Brain microvascular endothelial cell (primary cell): ENCODE data around the gene PCDHGC3.
"Not testable (repeated sequence)": the region's sequence is repeated elsewhere in the genome, so short reads cannot be mapped to it uniquely, and the experiment has no call there.

Experiments
- DNase-seq: peaks from one replicate; pipeline ENCODE4 v3.0.0-alpha.2; 2020
- H3K27ac ChIP-seq: fragments of 250-450 bp; sonication (Bioruptor Pico); 2 replicates; pipeline ENCODE4 v1.5.1; 2020; ENCODE audit warnings: mild to moderate bottlenecking, moderate library complexity
- H3K27me3 ChIP-seq: fragments of 250-450 bp; sonication (Bioruptor Pico); replicated peaks from 2 replicates; pipeline ENCODE4 v1.5.1; 2020; ENCODE audit warnings: mild to moderate bottlenecking
- H3K36me3 ChIP-seq: fragments of 250-450 bp; sonication (Bioruptor Pico); replicated peaks from 2 replicates; pipeline ENCODE4 v1.5.1; 2020; ENCODE audit warnings: mild to moderate bottlenecking
- H3K4me3 ChIP-seq: 2 replicates; pipeline ENCODE4 v1.5.1; 2011; ENCODE audit warnings: low read depth, mild to moderate bottlenecking, control low read depth, low read length, moderate library complexity
- CTCF ChIP-seq: IDR thresholded peaks from 2 replicates; pipeline ENCODE4 v1.5.1; 2011; ENCODE audit warnings: low read depth, mild to moderate bottlenecking, moderate library complexity, low read length, control low read depth, inconsistent platforms; ENCODE audit errors: missing control alignments
- in situ Hi-C: cut with HindIII; loops from 2 replicates; pipeline ENCODE4 v1.10.0; 2017; ENCODE audit warnings: low sequenced_read_pairs, low pct_ligation_motif_present

The PCDHGC3 gene

GRCh38 chr5:141475625-141476131 lies at the start of gene PCDHGC3:
TSS of gene PCDHGC3 (plus strand) at chr5:141475966. CDS start at chr5:141476117, 151 bp downstream.
- peak; percentile 95 for DNase-seq
- Histone ChIP-seq H3K27me3 (no peaks in the 10 kb centered on the region), H3K4me3 (peak within 1 kb of the TSS; percentile 84), H3K27ac (peak within 1 kb of the TSS; percentile 59), H3K36me3 (no peaks in the 10 kb centered on the region)
- in situ Hi-C loops, result no loop called here
- peak; percentile 51 for TF ChIP-seq CTCF

GRCh38 chr5:141427783-141428426 lies 47.9 kb upstream of the PCDHGC3 start:
- H3K4me3 ChIP-seq, result no peak overlapping the region
- TF ChIP-seq CTCF, result no peak
- H3K36me3 ChIP-seq, result no peaks in the 10 kb centered on the region
- H3K27me3 ChIP-seq, result no peaks in the 10 kb centered on the region
- H3K27ac ChIP-seq, result no peak overlapping the region
- in situ Hi-C loops, result no loop called here
- no peak for DNase-seq

GRCh38 chr5:141430332-141431113 lies 45.2 kb upstream of the PCDHGC3 start, which contains the start of gene PCDHGA12:
TSS of gene PCDHGA12 (plus strand) at chr5:141430507. CDS start at chr5:141430760, 253 bp downstream.
- peak within 1 kb of the TSS; percentile 15 for H3K27ac ChIP-seq
- in situ Hi-C loops, result no loop called here
- TF ChIP-seq CTCF, result peak; percentile 76
- H3K4me3 ChIP-seq, result peak within 1 kb of the TSS; percentile 55
- peak; percentile 87 for DNase-seq
- no peaks in the 10 kb centered on the region for H3K27me3 ChIP-seq
- H3K36me3 ChIP-seq, result no peaks in the 10 kb centered on the region

GRCh38 chr5:141431286-141431685 lies 44.5 kb upstream of the PCDHGC3 start:
- no peak for TF ChIP-seq CTCF
- no peaks in the 10 kb centered on the region for H3K36me3 ChIP-seq
- no peak overlapping the region for H3K27ac ChIP-seq
- no peaks in the 10 kb centered on the region for H3K27me3 ChIP-seq
- no peak for DNase-seq
- H3K4me3 ChIP-seq, result peak overlapping the region; percentile 55
- in situ Hi-C loops, result no loop called here

- H3K4me3 ChIP-seq, H3K36me3 ChIP-seq, H3K27ac ChIP-seq, DNase-seq, in situ Hi-C loops, H3K27me3 ChIP-seq: not testable (repeated sequence)
Observed at GRCh38 chr5:141432308-141432707, 43.5 kb upstream of the PCDHGC3 start.

GRCh38 chr5:141432726-141433125 lies 43.0 kb upstream of the PCDHGC3 start:
- H3K27me3 ChIP-seq, H3K4me3 ChIP-seq, in situ Hi-C loops: not testable (repeated sequence)

More at GRCh38 chr5:141432726-141433125, 43.0 kb upstream of the PCDHGC3 start:
- not testable (repeated sequence) for H3K27ac ChIP-seq, H3K36me3 ChIP-seq, DNase-seq
